Activated CD8-positive, alpha-beta memory T cell treated with anti-CD3 and anti-CD28 coated beads for 36 hours (primary cell): ENCODE data around the gene PDHB. TPM values are rescaled to one million over a fixed set of nuclear protein-coding genes. Genes with fewer than 3 reads are reported as not detected.

Experiments
- CTCF ChIA-PET: fragments of 350-600 bp; sonication (Branson Sonifier 250); formaldehyde crosslinking; loops from one replicate; lab custom pipeline; 2021; ENCODE audit warnings: antibody characterized with exemption; lab: Charles Lee
- POLR2A ChIA-PET: fragments of 350-600 bp; sonication (Branson Sonifier 250); formaldehyde crosslinking; loops from one replicate; lab custom pipeline; 2021; ENCODE audit warnings: antibody characterized with exemption; lab: Charles Lee
- total RNA-seq, 2 experiments: library from RNA; stranded (reverse); gene quantifications; one replicate each; pipeline ENCODE4 v1.2.3, GENCODE V29; 2021

Gene PDHB
- total RNA-seq, 2 experiments from 2014 or later, result 58.8 to 62.1 TPM

DNA sequence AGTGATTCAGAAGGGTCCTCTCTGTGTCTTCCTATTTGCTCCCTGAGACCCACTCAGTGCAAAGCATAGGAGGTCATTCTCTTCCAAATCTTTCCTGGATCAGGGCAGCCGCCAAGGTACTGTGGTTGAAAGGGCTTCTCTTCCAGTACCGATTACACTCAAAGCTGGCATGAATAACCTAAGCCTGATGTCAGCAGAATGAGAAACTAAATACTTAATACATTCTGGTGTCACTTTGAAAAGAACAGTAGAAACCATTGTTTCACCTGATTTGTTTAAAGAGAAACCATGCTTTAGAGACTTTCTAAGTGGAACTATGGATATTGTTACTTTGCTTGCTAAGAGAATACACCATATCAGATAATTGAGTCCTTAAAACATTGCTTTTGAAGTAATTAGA lies 50.2 kb downstream of the PDHB start:
- ChIA-PET POLR2A (no interaction called here), CTCF (no interaction called here)

DNA sequence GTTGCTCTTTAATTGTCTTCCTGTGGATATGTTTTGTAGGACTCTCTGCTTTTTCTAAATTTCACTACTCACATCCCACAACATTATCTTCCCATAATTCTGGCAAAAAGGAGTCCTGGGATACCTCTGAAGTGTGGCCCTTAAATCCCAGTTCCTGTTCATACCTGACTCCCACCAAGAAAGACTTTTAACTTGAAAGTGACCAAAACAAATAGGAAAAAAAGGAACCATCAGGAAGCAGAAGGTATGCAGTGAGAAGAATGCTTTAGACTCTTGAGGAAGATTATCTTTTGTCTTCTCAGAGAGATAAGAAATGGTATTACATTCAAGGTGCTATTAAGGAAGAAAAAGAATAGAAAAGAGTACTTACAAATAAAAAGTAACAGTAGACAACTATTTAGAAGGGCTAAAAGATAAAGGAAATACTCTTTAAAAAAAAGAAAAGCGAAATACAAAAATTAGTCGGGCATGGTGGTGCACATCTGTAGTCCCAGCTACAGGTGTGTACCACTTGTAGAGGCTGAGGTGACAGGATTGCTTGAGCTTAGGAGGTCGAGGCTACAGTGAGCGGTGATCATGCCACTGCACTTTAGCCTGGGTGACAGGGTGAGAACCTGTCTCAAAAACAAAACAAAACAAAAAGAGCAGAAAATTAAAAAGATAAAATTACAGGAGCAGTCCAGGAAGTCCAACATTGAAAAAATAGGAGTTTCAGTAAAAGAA lies 54.1 kb downstream of the PDHB start:
- ChIA-PET POLR2A (no interaction called here), CTCF (no interaction called here)

GRCh38 chr3:58377750-58378149 lies 55.9 kb downstream of the PDHB start:
- CTCF ChIA-PET, result no interaction called here
- POLR2A ChIA-PET, result no interaction called here

Other genes with a start within 250 kb of the PDHB start
- gene DNASE1L3, start 222.9 kb downstream of the PDHB start, total RNA-seq, result not detected
- 1 to 10 TPM; 7.6 to 8.6 TPM for gene ABHD6, start 196.0 kb downstream of the PDHB start, total RNA-seq
- gene RPP14, start 127.6 kb downstream of the PDHB start, total RNA-seq, result 10 to 100 TPM; 24.9 to 26.7 TPM
- gene HTD2, start 127.3 kb downstream of the PDHB start, total RNA-seq, result 10 to 100 TPM; 11.5 to 12.3 TPM
- gene PXK, start 100.9 kb downstream of the PDHB start, total RNA-seq, result 10 to 100 TPM; 31.7 to 32.0 TPM
- gene KCTD6, start 58.3 kb upstream of the PDHB start, total RNA-seq, result 1 to 10 TPM; 6.4 to 6.6 TPM
- not detected for gene ACOX2, start 103.4 kb upstream of the PDHB start, total RNA-seq
- gene FAM107A, start 143.6 kb upstream of the PDHB start, total RNA-seq, result not detected
- not detected for gene FAM3D, start 232.9 kb upstream of the PDHB start, total RNA-seq